HUES48 (cell line): ENCODE data around the gene ZFHX3.

Experiments used
- H3K27ac ChIP-seq: one replicate; pipeline ENCODE4 v1.7.0; 2013; ENCODE audit warnings: low read depth, low read length, inconsistent platforms
- H3K27me3 ChIP-seq: 2 replicates; pipeline ENCODE4 v1.6.1; 2013; ENCODE audit warnings: mild to moderate bottlenecking, low read length; ENCODE audit not compliant: control insufficient read depth, insufficient read depth
- H3K36me3 ChIP-seq: 2 replicates; pipeline ENCODE4 v1.6.1; 2013; ENCODE audit warnings: low read length; ENCODE audit not compliant: control insufficient read depth, insufficient read depth
- H3K4me1 ChIP-seq: 2 replicates; pipeline ENCODE4 v1.6.1; 2013; ENCODE audit warnings: mild to moderate bottlenecking, low read length; ENCODE audit not compliant: control insufficient read depth, insufficient read depth
- H3K4me3 ChIP-seq: 2 replicates; pipeline ENCODE4 v1.5.1; 2013; ENCODE audit warnings: mild to moderate bottlenecking, low read depth, low read length
- H3K9ac ChIP-seq: 2 replicates; pipeline ENCODE4 v1.6.1; 2013; ENCODE audit warnings: mild to moderate bottlenecking, low read depth, low read length, moderate library complexity
- H3K9me3 ChIP-seq: 2 replicates; pipeline ENCODE4 v1.6.1; 2013; ENCODE audit warnings: low read length; ENCODE audit not compliant: control insufficient read depth, insufficient read depth

The ZFHX3 gene

DNA sequence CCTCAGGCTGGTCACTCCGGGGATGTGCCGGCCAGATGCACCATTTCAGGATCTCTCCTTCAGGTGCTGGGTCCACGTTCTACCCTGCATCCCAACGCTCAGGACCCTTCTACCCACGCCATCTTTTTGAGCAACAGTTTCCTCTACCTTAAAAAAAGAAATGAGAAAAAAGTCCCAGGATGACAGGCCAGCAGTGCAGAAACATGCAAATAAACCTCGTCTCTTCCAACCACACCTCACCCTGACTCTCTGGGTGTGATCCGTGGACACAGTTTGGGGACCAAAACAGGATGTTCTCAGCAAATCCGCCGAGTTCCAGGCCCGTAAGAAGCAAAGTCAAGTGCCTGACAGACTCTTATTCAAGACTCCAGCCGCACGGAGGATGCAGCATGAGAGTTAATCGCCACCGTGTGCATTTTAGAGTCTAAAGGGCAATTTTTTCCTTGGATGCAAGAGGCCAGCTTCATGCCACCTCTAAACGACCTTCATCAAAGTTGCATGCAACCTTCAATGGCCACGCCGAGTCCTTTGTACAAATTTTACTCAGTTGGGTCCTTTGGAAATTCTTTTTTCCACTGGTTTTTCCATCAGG lies 99.6 kb downstream of the ZFHX3 start:
- Histone ChIP-seq H3K9me3 (no peaks in the 10 kb centered on the region), H3K4me1 (peaks cover 6% of the 10 kb centered on the region), H3K4me3 (no peak overlapping the region), H3K27me3 (no peaks in the 10 kb centered on the region), H3K9ac (no peak overlapping the region), H3K27ac (no peak overlapping the region), H3K36me3 (no peaks in the 10 kb centered on the region)

DNA sequence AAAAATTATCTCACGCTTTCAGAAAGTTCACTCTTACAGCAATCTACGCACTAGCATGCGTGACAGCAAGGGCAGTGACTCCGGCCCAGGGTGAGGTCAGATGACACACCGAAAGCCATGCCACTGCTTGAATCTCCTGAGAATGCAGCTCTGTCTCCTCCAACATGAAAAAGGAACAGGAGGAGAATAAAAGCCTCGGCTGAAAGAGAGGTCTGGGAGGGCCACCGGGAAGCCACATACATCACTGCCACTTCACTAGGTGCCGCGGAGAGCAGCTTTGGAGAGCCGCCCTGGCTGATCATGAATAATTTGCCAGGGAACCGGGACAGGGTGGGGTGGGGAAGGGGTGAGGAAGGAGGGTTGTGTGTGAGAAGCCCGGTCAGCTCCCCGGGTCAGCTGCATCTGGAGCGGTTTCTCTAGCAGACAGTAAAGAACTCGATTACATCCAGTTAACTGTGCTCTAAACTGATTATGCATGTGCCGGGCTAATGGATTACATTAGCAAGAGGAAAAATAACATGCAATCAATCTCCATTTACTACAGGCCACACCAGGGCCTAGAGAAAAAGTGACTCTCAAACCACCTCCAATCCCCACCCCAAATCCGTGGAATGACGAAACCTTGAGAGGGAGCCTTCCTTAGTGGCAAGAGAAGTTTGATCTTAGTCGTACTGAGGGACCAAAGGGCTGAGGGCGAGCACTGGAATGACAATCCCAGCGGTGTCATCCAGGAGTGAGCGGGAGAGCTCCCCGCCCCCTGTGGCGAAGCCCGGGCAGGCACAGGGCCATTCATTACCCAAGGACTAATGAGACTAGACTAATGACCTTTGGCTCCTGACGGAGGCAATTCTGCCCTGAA lies 100.3 kb downstream of the ZFHX3 start:
- H3K27me3 ChIP-seq: no peaks in the 10 kb centered on the region
- peaks cover 6% of the 10 kb centered on the region; the same call in 1 of the 2 replicates for H3K4me1 ChIP-seq
- no peak overlapping the region for H3K9ac ChIP-seq
- no peak overlapping the region for H3K4me3 ChIP-seq
- no peaks in the 10 kb centered on the region for H3K9me3 ChIP-seq
- H3K36me3 ChIP-seq: no peaks in the 10 kb centered on the region
- no peak overlapping the region for H3K27ac ChIP-seq

DNA sequence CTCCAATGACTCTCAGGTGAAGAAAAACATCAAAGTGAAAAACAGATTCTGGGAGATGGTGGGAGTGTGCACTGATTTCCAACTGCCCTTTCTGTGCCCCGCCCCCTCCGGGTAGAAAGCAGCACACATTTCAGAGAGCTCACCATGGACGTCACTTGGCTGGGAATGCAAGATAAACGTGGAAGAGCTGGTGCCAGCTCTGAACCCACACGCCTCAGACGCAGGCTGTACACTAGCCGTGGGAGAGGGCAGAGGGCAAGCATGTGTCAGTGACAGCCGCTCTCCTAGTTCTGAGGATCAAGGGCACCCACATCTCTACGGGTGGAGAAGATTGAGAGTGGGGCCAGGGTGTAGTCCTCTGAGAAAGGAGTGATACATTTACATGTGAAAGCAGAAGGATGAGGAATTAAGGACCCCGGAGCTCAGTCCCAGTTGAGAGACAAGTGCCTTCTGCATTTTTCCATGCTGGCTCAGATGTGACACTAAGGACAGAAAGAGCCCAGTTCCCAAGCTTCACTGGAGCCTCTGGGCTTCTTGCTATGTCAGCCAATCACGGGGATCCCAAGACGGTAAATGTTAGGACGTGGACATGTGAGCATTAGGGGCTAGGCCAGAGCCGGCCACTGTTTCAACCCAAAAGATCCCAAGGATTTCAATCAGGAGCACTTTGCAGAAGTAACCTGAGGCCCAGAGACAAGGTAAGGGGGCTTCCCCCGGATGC lies 101.3 kb downstream of the ZFHX3 start:
- Histone ChIP-seq H3K27ac (no peak overlapping the region), H3K9ac (no peak overlapping the region), H3K36me3 (no peaks in the 10 kb centered on the region), H3K4me3 (no peak overlapping the region), H3K27me3 (no peaks in the 10 kb centered on the region), H3K9me3 (no peaks in the 10 kb centered on the region), H3K4me1 (peaks cover 6% of the 10 kb centered on the region; the same call in 1 of the 2 replicates)

DNA sequence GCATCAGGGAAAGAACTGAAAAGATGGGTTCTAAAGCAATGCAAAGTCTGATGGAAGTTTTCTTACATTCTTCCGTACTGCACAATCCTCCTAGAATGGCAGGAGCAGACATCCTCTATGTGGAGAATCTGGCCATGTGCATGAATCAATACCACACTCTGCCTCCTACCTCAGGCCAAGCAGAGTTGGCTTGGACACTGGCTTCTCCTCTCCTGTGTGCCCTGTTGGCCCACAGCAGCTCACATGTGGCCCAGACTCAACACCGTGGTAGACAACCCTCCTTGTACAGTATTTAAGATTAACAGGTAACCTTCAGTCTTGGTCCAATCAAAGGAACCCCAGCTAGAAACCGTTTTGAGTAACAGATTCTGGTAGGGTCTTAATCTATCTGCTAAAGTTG lies 101.9 kb downstream of the ZFHX3 start:
- H3K27me3 ChIP-seq: no peaks in the 10 kb centered on the region
- H3K36me3 ChIP-seq: no peaks in the 10 kb centered on the region
- H3K9ac ChIP-seq: no peak overlapping the region
- no peaks in the 10 kb centered on the region for H3K9me3 ChIP-seq
- H3K4me1 ChIP-seq: peaks cover 7% of the 10 kb centered on the region; the same call in 1 of the 2 replicates
- no peak overlapping the region for H3K4me3 ChIP-seq
- no peak overlapping the region for H3K27ac ChIP-seq

DNA sequence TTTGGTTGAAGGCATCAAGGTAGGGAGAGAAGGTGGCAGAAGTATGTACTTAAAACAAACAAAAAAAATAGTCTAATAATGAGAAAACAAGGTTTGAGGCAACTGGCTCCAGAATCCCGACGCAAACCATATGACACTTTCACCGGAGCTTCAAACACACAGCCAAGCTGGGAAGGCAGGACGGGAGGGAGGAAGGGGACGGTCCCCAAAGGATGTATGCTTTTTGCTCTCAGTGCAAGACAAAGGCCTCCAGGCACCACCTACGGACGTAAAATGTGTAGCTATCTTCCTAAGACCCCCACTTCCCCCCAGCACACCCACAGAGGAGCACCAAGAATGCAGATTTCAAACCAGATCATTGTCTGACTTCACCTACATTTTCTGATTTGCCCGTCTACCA lies 102.3 kb downstream of the ZFHX3 start:
- Histone ChIP-seq H3K27ac (no peak overlapping the region), H3K36me3 (no peaks in the 10 kb centered on the region), H3K9me3 (no peaks in the 10 kb centered on the region), H3K4me1 (peaks cover 12% of the 10 kb centered on the region), H3K4me3 (no peak overlapping the region), H3K27me3 (no peaks in the 10 kb centered on the region), H3K9ac (no peak overlapping the region)

DNA sequence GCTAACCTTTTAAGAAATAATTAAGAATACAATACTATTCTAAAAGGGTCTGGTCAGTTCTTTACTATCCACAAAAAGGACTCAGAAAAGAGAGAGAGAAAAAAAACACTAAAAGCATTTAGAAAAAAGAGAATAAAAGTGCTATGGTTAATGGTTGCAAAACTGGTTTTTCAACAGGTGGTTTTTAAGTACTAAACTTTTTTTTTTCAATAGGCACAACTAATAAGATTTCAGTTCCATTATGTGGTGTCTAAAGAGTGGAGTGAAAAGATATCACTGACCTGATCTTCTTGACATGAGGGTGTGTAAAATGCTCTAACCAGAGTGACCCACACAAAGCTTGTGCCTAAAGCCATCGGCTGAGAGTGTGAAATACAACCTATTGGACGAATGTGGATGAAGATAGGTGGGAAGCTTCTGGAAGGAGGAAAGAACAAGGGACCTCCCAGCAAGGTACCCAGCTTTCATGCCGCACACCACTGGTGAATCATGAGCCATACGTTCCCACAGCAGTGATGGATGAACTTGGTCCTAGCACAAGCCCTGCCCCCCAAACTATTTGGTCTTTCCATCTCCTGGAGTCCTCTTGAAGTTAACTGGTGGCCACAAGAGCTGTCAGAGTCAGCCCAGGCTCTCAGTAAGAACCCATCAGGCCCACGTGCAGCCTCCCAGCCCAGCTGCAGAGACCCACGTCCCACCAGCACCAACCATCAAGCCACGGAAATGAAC lies 103.0 kb downstream of the ZFHX3 start:
- Histone ChIP-seq H3K4me3 (no peak overlapping the region), H3K27me3 (no peaks in the 10 kb centered on the region), H3K9me3 (no peaks in the 10 kb centered on the region), H3K36me3 (no peaks in the 10 kb centered on the region), H3K27ac (no peak overlapping the region), H3K4me1 (peaks cover 17% of the 10 kb centered on the region), H3K9ac (no peak overlapping the region)

DNA sequence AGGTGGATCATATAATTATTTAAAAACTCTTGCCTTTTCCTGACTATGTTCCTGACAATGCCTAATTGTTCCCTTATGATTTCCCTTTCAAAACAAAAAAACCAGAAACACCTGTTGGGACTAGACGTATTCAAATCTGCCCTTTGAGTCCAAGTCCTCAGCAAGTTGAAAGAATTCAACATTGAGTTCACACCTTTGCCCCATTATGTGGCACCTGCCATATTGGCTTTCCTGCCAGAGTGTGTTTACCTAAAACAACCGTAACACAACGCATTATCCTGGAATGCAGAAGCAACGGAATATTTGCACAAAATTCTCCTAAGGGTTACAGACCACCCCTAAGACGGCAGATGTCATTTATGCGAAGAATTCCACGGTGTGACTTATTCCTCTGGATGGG lies 105.9 kb downstream of the ZFHX3 start:
- H3K36me3 ChIP-seq: no peaks in the 10 kb centered on the region

DNA sequence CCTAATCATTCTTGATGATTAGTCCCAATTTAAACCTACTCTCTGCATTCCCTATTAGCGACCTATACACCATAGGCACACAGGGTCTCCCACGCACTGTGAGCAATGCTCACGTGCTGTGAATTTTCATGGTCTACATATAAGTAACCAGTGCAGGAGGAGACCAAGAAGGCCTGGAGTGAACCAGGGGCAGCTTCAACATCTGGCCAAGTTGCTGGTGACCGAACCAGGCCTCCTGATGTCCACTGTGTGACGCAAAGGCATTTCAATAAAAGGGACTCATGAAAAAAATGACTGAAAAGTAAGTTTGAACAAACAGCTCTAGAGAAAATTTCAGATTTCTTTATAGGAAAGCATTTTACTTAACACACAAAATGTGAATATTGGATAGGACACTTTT lies 107.0 kb downstream of the ZFHX3 start:
- no peak overlapping the region for H3K27ac ChIP-seq
- no peaks in the 10 kb centered on the region for H3K9me3 ChIP-seq
- H3K27me3 ChIP-seq: no peaks in the 10 kb centered on the region
- H3K4me1 ChIP-seq: peaks cover 22% of the 10 kb centered on the region
- H3K9ac ChIP-seq: no peak overlapping the region
- H3K36me3 ChIP-seq: no peaks in the 10 kb centered on the region
- H3K4me3 ChIP-seq: no peak overlapping the region

More for the DNA sequence above, 105.9 kb downstream of the ZFHX3 start:
- no peak overlapping the region for H3K27ac ChIP-seq
- H3K4me3 ChIP-seq: no peak overlapping the region
- no peaks in the 10 kb centered on the region for H3K27me3 ChIP-seq
- peaks cover 17% of the 10 kb centered on the region for H3K4me1 ChIP-seq
- H3K9me3 ChIP-seq: no peaks in the 10 kb centered on the region
- no peak overlapping the region for H3K9ac ChIP-seq

DNA sequence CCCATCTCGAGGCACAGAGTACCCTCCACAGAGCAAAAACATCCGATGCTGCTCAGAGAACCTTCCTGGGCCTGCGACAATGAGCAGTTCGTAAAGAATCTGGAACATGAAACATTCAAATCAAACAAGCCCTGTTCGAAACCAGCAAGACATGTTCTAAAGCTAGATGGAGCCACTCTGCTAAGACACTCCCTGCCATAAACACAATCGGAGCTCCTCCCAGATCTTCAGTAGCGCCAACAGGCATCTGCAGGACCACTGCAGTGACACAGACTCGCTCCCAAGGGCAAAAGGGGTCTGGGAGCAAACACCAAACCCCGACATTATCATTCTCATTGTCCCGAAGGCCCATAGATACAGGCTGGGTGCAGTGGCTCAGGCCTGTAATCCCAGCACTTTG lies 108.7 kb downstream of the ZFHX3 start:
- Histone ChIP-seq H3K36me3 (no peaks in the 10 kb centered on the region), H3K27me3 (no peaks in the 10 kb centered on the region), H3K4me3 (no peak overlapping the region), H3K4me1 (peaks cover 25% of the 10 kb centered on the region), H3K27ac (no peak overlapping the region), H3K9me3 (no peaks in the 10 kb centered on the region), H3K9ac (no peak overlapping the region)

DNA sequence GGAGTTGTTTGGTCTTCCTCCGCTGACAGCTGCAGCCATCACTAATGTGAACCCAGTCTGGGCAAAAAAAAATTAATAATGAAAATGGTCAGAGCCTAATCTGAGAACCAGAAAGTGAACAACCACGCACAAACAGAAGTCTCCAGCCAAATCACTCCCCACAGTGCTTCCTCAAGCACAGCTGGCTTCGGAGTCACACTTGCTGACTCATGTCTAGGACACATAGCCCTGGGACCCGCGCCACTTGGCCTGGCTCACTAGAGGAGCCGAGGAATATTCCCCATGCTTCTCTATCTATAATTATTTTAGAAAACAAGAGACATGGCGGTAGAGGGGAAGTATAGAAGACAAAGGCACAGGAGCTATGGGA lies 109.1 kb downstream of the ZFHX3 start:
- Histone ChIP-seq H3K4me1 (peaks cover 25% of the 10 kb centered on the region), H3K4me3 (no peak overlapping the region), H3K9ac (no peak overlapping the region), H3K27me3 (no peaks in the 10 kb centered on the region), H3K9me3 (no peaks in the 10 kb centered on the region), H3K36me3 (no peaks in the 10 kb centered on the region), H3K27ac (no peak overlapping the region)
